GM12874 (cell line): ENCODE measurements around the gene SSR3.

Source experiments
- CTCF ChIP-seq: IDR thresholded peaks from 2 replicates; pipeline ENCODE4 v1.5.1; 2011; ENCODE audit warnings: low read depth, mild to moderate bottlenecking, control low read depth, low read length, moderate library complexity; ENCODE audit not compliant: insufficient read depth

SSR3 gene

DNA sequence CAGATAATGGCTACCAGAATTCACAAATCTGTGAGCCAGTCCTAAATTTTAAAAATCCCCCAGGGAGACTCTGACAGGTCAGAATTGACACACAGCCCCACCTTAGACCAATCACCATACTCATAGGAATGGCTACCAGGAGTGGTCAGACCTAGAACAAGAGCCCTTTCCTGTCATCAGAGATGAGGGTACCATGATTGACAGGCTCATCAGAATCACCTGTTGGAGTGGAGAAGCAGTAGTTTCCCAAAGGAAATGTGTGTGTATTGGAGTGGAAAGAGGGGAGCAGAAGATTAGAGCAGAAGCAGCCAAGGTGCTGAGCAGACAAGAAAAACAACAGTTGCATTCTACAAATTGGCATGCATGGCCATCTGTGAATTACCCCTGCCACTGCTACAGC, 27.0 kb upstream of the SSR3 start:
- TF ChIP-seq CTCF: no peak

DNA sequence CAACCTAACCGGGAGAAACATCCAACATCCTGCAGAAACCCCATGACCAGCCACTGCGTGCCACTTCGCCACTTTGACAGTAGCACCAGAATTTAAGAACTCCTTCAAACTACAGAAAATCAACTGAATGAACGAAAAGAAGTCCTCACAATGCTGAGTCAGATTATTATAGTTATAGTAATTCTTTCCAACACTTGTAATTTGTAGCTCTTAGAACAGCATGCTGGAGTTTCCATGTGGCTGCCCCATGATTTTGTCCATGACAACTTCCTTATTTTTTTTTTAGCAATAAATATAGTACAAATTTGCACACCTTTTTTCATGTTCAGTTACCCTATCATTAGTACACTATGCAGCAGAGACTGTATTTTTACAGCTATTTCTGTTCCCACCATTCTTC, 26.1 kb upstream of the SSR3 start:
- TF ChIP-seq CTCF: no peak

- no peak for TF ChIP-seq CTCF
These were observed 24.5 kb upstream of the SSR3 start for GRCh38 chr3:156579427-156579851.

DNA sequence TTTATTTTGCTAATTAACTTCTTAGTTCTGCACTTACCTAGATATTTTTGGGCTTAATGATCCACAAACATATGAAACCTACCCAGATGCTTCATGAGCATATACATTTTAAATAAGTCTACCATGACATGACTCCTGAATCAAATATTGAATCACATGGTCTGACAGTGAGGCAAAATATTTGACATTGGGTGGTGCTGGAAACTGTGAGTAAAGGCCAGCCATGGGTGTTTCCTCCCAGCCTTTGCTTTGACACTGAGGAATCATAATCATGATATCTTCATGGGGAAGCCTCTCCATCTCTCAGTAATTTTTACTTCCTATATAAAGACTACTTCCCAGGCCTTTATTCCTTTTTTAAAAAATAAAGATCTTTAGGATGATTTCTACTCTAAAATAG, 22.8 kb upstream of the SSR3 start:
- no peak for TF ChIP-seq CTCF

- TF ChIP-seq CTCF: no peak
These were observed 21.9 kb upstream of the SSR3 start for GRCh38 chr3:156576651-156577348.

DNA sequence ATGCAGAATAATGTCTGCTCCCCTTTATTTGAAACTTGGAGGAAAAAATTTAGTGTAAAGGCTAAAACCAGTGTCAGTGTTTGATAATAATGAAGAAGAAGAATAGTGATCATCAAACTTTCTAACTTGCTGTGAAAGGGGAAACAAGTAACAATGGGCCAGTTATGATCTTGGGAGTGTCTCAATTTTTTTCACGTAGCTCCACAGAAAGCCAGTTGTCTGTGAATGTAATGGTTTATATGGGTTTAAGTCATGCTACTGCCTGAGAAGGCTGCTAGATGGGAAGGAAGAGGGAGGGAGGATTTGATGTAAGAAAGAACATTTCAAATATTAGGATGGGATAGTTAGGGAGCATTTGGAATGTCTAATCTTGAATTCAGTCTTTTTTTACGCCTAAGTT, 21.1 kb upstream of the SSR3 start:
- TF ChIP-seq CTCF: no peak

DNA sequence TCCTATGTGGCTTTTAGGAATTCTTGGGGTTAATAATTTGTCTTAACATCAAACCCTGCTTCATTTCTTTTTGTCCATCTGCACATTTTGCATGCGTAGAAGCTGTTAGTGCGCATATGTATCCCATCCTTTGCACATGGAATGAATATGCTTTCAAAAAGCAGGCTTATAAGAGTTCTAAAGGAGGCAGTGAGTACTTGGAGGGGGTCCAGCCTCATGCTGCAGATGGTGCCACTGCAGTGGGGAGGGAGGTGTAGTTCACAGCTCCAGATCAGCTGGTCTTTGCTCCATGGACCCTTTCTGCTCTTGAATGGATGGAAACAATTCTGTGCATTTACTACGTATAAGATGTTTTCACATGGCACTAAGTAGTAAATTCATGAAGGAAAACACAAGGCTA, 20.7 kb upstream of the SSR3 start:
- TF ChIP-seq CTCF: no peak
